Lower leg skin (tissue), 3 donors: ENCODE measurements around the gene CDKAL1.

Source experiments
- POLR2A ChIP-seq, 2 donors: fragments of 450-650 bp; IDR thresholded peaks; one replicate each; pipeline ENCODE4 v1.6.1; 2016 to 2017; ENCODE audit warnings: antibody characterized with exemption in 2 of 2, mild to moderate bottlenecking in 1 of 2, moderate library complexity in 1 of 2
- TF ChIP-seq, protein P1 (sequence below), 3 donors: fragments of 450-650 bp; IDR thresholded peaks; one replicate each; pipeline ENCODE4 v1.5.1; 2016; ENCODE audit warnings: antibody characterized with exemption in 3 of 3, mild to moderate bottlenecking in 3 of 3, moderate library complexity in 2 of 3

DNA sequence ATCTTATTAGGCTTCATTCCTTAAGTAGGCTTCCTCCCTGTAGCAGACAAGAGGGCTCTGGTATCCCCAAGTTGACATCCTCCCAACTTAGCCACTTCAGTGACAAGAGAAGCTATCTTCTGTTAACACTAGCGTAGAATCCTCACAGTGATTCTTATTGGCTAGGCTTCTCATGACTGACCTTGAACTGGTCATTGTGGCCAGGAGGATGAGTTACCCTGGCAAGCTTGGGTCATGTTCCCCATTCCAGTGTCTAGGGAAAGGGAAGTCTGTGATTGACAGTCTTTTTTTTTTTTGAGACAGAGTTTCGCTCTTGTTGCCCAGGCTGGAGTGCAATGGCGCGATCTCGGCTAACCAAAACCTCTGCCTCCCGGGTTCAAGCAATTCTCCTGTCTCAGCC, 7.1 kb downstream of the CDKAL1 start:
- TF ChIP-seq, protein P1, sequence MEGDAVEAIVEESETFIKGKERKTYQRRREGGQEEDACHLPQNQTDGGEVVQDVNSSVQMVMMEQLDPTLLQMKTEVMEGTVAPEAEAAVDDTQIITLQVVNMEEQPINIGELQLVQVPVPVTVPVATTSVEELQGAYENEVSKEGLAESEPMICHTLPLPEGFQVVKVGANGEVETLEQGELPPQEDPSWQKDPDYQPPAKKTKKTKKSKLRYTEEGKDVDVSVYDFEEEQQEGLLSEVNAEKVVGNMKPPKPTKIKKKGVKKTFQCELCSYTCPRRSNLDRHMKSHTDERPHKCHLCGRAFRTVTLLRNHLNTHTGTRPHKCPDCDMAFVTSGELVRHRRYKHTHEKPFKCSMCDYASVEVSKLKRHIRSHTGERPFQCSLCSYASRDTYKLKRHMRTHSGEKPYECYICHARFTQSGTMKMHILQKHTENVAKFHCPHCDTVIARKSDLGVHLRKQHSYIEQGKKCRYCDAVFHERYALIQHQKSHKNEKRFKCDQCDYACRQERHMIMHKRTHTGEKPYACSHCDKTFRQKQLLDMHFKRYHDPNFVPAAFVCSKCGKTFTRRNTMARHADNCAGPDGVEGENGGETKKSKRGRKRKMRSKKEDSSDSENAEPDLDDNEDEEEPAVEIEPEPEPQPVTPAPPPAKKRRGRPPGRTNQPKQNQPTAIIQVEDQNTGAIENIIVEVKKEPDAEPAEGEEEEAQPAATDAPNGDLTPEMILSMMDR (IDR thresholded peaks at IDR 0.05): no peak
- no peak for TF ChIP-seq POLR2A (IDR thresholded peaks at IDR 0.05)
